Activated naive CD4-positive, alpha-beta T cell treated with anti-CD3 and anti-CD28 coated beads, Interleukin-2, amount 50 U/mL, for 24 hours (primary cell): ENCODE results near the gene CCDC51.
"Not testable (repeated sequence)": the region's sequence is repeated elsewhere in the genome, so short reads cannot be mapped to it uniquely, and the experiment has no call there.

Source experiments
- H3K27ac Mint-ChIP-seq: one replicate; pipeline ENCODE4 v1.8.0; 2021; ENCODE audit warnings: mild to moderate bottlenecking, mixed read lengths
- H3K27me3 Mint-ChIP-seq: one replicate; pipeline ENCODE4 v1.8.0; 2021; ENCODE audit warnings: mixed read lengths
- H3K36me3 Mint-ChIP-seq: one replicate; pipeline ENCODE4 v1.8.0; 2021; ENCODE audit warnings: mixed read lengths
- H3K4me1 Mint-ChIP-seq: one replicate; pipeline ENCODE4 v1.8.0; 2021; ENCODE audit warnings: mixed read lengths
- H3K4me3 Mint-ChIP-seq: one replicate; pipeline ENCODE4 v1.8.0; 2021; ENCODE audit warnings: mild to moderate bottlenecking, mixed read lengths
- H3K9me3 Mint-ChIP-seq: one replicate; pipeline ENCODE4 v1.8.0; 2021; ENCODE audit warnings: mixed read lengths

Gene CCDC51

DNA sequence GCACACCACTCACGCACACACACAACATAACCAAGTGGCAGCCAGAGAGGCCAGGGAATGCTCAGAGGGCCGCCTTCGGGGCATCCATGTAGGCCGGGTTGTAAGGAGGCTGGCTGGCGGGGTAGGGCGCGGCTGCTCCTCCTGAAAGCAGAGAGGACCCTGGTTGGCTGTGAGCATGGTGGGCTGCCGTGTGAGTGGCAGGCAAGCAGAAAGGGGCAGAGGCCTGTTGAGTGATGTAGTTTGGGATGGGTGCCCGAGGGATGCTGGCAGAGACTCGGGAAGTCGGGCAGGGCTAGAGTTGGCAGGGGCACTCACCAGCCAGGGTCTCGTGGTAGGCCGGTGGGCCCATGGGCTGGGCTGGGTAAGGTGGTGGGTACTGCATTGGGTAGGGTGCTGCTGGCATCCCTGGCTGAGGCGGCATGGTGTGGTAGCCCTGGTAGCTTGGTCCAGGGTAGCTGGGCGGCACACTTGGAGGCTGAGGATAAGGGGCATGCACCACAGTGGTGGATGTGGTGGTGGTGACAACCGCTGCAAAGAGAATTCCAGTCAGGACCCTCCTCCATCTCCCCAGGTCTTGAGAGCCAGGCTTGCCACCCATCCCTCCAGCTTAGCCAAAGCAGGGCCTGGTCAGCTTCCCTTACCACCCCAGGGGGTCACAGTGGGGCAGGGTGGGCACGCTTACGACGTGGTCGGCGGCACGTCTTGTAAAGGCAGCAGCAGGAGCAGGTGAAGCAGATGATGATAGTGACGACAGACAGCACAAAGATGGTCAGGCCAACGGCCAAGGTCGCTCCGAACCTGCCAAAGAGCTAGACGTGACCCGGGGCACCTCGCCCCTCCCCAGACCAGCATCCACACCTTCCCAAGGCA lies 29.4 kb upstream of the CCDC51 start:
- H3K27ac Mint-ChIP-seq: peak overlapping the region; percentile 89
- peaks cover 60% of the 10 kb centered on the region for H3K4me1 Mint-ChIP-seq
- H3K36me3 Mint-ChIP-seq: peaks cover 3% of the 10 kb centered on the region
- H3K27me3 Mint-ChIP-seq: no peaks in the 10 kb centered on the region
- no peaks in the 10 kb centered on the region for H3K9me3 Mint-ChIP-seq
- H3K4me3 Mint-ChIP-seq: peak overlapping the region; percentile 70

- H3K9me3 Mint-ChIP-seq: no peaks in the 10 kb centered on the region
- peaks cover 56% of the 10 kb centered on the region for H3K4me1 Mint-ChIP-seq
- no peaks in the 10 kb centered on the region for H3K27me3 Mint-ChIP-seq
- H3K27ac Mint-ChIP-seq: peak overlapping the region; percentile 95
- peak overlapping the region; percentile 94 for H3K4me3 Mint-ChIP-seq
- peaks cover 3% of the 10 kb centered on the region for H3K36me3 Mint-ChIP-seq
Observed at GRCh38 chr3:48468329-48468731, 28.4 kb upstream of the CCDC51 start.

DNA sequence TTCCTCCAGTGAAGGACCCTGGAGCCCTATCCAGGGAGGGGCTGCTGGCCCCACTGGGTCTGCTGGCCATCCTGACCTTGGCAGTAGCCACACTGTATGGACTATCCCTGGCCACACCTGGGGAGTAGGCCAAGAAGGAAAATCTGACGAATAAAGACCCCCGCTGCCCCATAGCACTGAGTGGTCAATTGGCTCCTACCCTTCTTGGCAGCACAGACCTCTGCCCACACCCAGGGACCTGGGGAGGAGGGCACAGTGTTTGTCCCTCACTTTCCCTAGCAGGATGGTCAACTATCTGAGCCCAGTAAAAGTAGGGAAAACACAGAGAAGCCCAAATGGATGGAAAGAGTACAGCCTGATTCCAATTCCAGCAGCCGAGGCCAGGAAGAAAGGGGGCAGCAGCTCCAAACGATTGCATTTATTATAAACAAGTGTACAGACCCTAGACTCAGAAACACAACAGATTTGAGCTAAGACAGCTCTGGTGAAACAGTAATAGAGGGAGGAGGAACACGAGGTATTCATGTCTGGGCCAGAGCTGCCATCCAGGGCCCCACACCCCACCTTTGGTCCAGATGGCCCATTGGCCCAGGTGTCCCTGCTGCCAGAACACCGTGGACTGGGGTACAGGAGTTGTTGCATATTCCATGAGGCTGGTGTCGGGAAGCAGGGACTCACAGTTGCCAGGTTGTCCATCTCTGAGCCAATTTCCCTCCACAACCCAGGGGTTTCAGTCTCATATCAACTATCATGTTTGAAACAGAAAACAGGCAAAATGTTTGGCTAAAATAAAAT lies 27.8 kb upstream of the CCDC51 start:
- H3K27ac Mint-ChIP-seq: peak overlapping the region; percentile 95
- peaks cover 54% of the 10 kb centered on the region for H3K4me1 Mint-ChIP-seq
- H3K27me3 Mint-ChIP-seq: no peaks in the 10 kb centered on the region

GRCh38 chr3:48467110-48467454 lies 27.2 kb upstream of the CCDC51 start:
- Mint-ChIP-seq H3K36me3 (peaks cover 3% of the 10 kb centered on the region), H3K4me3 (peak overlapping the region; percentile 94), H3K9me3 (no peaks in the 10 kb centered on the region), H3K27ac (peak overlapping the region; percentile 95), H3K4me1 (peaks cover 54% of the 10 kb centered on the region), H3K27me3 (no peaks in the 10 kb centered on the region)

More for the DNA sequence above, 27.8 kb upstream of the CCDC51 start:
- H3K9me3 Mint-ChIP-seq: no peaks in the 10 kb centered on the region
- peak overlapping the region; percentile 94 for H3K4me3 Mint-ChIP-seq
- H3K36me3 Mint-ChIP-seq: peaks cover 3% of the 10 kb centered on the region

- Mint-ChIP-seq H3K36me3 (peaks cover 3% of the 10 kb centered on the region), H3K4me3 (peak overlapping the region; percentile 94)
Observed at GRCh38 chr3:48466386-48467109, 26.6 kb upstream of the CCDC51 start.

GRCh38 chr3:48465531-48466378 lies 25.8 kb upstream of the CCDC51 start:
- Mint-ChIP-seq H3K4me1 (peaks cover 54% of the 10 kb centered on the region), H3K4me3 (peak overlapping the region; percentile 94), H3K9me3 (no peaks in the 10 kb centered on the region), H3K27me3 (no peaks in the 10 kb centered on the region), H3K36me3 (peaks cover 5% of the 10 kb centered on the region), H3K27ac (peak overlapping the region; percentile 95)

More at GRCh38 chr3:48466386-48467109, 26.6 kb upstream of the CCDC51 start:
- Mint-ChIP-seq H3K27me3 (no peaks in the 10 kb centered on the region), H3K9me3 (no peaks in the 10 kb centered on the region), H3K27ac (peak overlapping the region; percentile 95), H3K4me1 (peaks cover 54% of the 10 kb centered on the region)

DNA sequence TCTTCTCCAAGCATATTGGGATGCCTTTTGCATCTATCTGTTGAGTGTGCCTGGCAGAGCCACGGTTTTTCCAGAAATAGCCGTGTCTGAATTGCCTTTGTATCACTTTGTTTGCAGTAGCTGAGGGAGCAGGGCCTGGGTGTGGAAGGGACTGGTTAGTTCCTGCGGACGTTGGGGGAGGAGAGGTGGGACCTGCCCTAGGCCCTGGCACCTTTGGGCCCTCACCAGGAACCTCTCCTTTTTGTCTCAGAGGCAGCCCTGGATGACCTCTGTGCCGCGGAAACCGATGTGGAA lies 25.3 kb upstream of the CCDC51 start:
- Mint-ChIP-seq H3K36me3 (peaks cover 7% of the 10 kb centered on the region), H3K4me1 (peaks cover 54% of the 10 kb centered on the region), H3K4me3 (peak overlapping the region; percentile 94), H3K9me3 (no peaks in the 10 kb centered on the region), H3K27me3 (no peaks in the 10 kb centered on the region), H3K27ac (peak overlapping the region; percentile 95)

DNA sequence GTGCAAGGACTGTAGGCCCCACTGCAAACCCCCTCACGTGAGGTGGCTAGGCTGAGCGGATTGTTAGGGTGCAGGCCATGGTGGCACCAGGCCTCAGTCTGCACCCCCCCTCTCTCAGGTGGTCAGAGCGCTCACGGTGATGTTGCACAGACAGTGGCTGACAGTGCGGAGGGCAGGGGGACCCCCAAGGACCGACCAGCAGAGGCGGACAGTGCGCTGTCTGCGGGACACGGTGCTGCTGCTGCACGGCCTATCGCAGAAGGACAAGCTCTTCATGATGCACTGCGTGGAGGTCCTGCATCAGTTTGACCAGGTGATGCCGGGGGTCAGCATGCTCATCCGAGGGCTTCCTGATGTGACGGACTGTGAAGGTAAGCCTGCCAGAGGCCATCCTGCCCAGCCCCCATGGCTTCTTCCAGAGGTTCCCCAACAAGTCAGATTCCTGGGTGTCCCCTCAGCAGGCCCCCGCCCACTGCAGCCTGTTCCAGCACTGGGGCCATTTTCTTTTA lies 24.8 kb upstream of the CCDC51 start:
- Mint-ChIP-seq H3K27me3 (no peaks in the 10 kb centered on the region), H3K4me3 (peak overlapping the region; percentile 94), H3K27ac (no peak overlapping the region), H3K9me3 (no peaks in the 10 kb centered on the region), H3K4me1 (peaks cover 52% of the 10 kb centered on the region), H3K36me3 (peaks cover 7% of the 10 kb centered on the region)

GRCh38 chr3:48463703-48464102 lies 23.8 kb upstream of the CCDC51 start:
- H3K36me3 Mint-ChIP-seq: peaks cover 7% of the 10 kb centered on the region
- H3K9me3 Mint-ChIP-seq: no peaks in the 10 kb centered on the region
- H3K4me1 Mint-ChIP-seq: peaks cover 41% of the 10 kb centered on the region
- H3K27me3 Mint-ChIP-seq: no peaks in the 10 kb centered on the region
- no peak overlapping the region for H3K27ac Mint-ChIP-seq
- no peak overlapping the region for H3K4me3 Mint-ChIP-seq

DNA sequence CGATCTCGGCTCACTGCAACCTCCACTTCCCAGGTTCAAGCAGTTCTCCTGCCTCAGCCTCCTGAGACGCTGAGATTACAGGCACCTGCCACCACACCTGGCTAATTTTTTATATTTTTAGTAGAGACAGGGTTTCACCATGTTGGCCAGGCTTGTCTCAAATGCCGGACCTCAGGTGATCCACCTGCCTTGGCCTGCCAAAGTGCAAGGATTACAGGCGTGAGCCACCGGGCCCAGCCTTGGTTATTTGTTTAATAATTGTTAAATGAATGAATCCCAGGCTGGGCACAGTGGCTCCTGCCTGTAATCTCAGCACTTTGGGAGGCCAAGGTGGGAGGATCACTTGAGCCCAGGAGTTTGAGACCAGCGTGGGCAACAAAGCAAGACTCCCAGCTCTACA lies 21.8 kb upstream of the CCDC51 start:
- not testable (repeated sequence) for H3K9me3 Mint-ChIP-seq, H3K27me3 Mint-ChIP-seq, H3K27ac Mint-ChIP-seq, H3K4me3 Mint-ChIP-seq, H3K36me3 Mint-ChIP-seq
- H3K4me1 Mint-ChIP-seq: peaks cover 22% of the 10 kb centered on the region

- Mint-ChIP-seq H3K9me3 (no peaks in the 10 kb centered on the region), H3K4me1 (peaks cover 15% of the 10 kb centered on the region), H3K27ac (peak overlapping the region; percentile 55), H3K27me3 (no peaks in the 10 kb centered on the region), H3K36me3 (peaks cover 3% of the 10 kb centered on the region), H3K4me3 (no peak overlapping the region)
Observed at GRCh38 chr3:48460517-48460902, 20.6 kb upstream of the CCDC51 start.

GRCh38 chr3:48459773-48460516 lies 20.0 kb upstream of the CCDC51 start:
- Mint-ChIP-seq H3K4me3 (no peak overlapping the region), H3K36me3 (peaks cover 5% of the 10 kb centered on the region), H3K4me1 (peaks cover 10% of the 10 kb centered on the region), H3K9me3 (no peaks in the 10 kb centered on the region), H3K27me3 (no peaks in the 10 kb centered on the region), H3K27ac (no peak overlapping the region)

DNA sequence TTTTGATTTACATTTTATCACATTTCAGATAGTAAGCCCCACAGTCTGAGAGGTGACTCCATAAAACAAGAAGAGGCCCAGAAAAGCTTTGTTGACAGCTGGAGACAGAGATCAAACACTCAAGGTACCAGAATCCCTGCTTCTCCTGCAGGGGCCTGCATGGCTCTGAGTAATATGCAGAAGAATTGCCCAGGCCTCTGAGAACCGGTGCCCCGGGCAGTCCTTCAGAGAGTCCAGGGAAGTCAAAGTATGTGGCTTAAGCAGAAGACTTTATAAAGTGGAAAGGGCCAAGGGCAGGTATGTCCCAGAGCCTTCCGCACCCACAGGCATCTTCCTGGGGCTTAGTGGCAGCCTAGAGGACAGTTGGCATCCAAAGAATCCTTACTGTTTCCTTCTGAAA lies 19.4 kb upstream of the CCDC51 start:
- Mint-ChIP-seq H3K4me3 (no peak overlapping the region), H3K9me3 (no peaks in the 10 kb centered on the region), H3K4me1 (peaks cover 10% of the 10 kb centered on the region), H3K36me3 (peaks cover 6% of the 10 kb centered on the region), H3K27ac (no peak overlapping the region), H3K27me3 (no peaks in the 10 kb centered on the region)

GRCh38 chr3:48456456-48456855 lies 16.5 kb upstream of the CCDC51 start:
- Mint-ChIP-seq H3K4me3 (no peak overlapping the region), H3K27ac (no peak overlapping the region), H3K4me1 (peaks cover 10% of the 10 kb centered on the region), H3K9me3 (no peaks in the 10 kb centered on the region), H3K36me3 (peaks cover 12% of the 10 kb centered on the region), H3K27me3 (no peaks in the 10 kb centered on the region)
